CD4-positive, alpha-beta T cell treated with Interleukin-6 at 100 ng/mL for 8 hours (primary cell): ENCODE measurements around the gene GPHA2.
"Not testable (repeated sequence)": the region's sequence is repeated elsewhere in the genome, so short reads cannot be mapped to it uniquely, and the experiment has no call there.

Source experiments
- DNase-seq: peaks from one replicate; pipeline ENCODE4 v3.0.0-alpha.2; 2020; ENCODE audit warnings: mixed read lengths, low spot score

Gene GPHA2

GRCh38 chr11:64935359-64936081 is at the start of gene GPHA2:
GPHA2 (minus strand) TSS chr11:64935893; CDS start chr11:64935460, 433 bp downstream.
- no peak for DNase-seq

DNA sequence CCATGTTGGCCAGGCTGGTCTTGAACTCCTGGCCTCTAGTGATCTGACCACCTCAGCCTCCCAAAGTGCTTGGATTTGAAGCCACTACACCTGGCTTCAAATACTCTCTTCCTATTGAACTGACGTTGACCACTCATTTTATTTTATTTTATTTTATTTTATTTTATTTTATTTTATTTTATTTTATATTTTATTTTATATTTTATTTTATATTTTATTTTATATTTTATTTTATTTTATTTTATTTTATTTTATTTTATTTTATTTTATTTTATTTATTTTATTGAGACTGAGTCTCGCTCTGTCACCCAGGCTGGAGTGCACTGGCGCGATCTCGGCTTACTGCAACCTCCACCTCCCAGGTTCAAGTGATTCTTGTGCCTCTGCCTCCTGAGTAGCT is 47.6 kb upstream of the GPHA2 start:
- DNase-seq: not testable (repeated sequence)

- DNase-seq: no peak
Measured at GRCh38 chr11:64976651-64977050, 41.0 kb upstream of the GPHA2 start.

DNA sequence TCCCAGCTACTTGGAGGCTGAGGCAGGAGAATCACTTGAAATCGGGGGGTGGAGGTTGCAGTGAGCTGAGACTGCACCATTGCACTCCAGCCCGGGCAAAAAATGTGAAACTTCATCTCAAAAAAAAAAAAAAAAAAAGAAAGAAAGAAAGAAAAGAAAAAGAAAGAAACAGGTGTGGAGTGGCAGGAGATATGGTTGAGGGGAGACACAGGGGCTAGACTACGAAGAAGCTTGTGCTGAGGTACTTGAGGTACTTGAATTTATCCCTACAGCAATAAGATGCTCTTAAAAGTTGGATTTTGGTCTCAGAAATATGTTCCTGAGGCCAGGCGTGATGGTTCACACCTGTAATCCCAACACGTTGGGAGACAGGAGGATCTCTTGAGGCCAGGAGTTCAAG is 38.4 kb upstream of the GPHA2 start:
- DNase-seq: no peak

- peak; percentile 89 for DNase-seq
Measured at GRCh38 chr11:64971421-64972233, 35.9 kb upstream of the GPHA2 start, which contains the start of gene MAJIN. MAJIN (minus strand) TSS chr11:64972108; CDS start chr11:64959405, 12,703 bp downstream.

DNA sequence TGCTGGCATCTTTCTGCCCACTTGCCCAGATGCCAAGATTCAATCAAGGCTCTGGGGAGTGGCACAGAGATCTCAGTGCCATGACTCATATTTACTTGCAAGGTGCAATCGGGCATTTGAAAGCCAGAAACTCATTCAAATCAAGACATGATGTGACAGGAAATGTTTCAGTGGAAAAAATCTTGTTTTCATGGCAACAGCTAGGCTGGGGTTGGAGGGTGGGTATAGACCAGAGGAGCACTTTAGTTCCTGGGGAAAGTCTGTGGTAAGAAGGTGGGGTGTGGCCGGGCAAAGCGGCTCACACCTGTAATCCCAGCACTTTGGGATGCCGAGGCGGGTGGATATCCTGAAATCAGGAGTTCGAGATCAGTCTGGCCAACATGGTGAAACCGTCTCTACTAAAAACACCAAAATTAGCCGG is 35.0 kb upstream of the GPHA2 start:
- DNase-seq: peak; percentile 6

- no peak for DNase-seq
Measured at GRCh38 chr11:64969209-64969608, 33.5 kb upstream of the GPHA2 start.

GRCh38 chr11:64967375-64967774 is 31.7 kb upstream of the GPHA2 start:
- no peak for DNase-seq

GRCh38 chr11:64963072-64963631 is 27.5 kb upstream of the GPHA2 start:
- DNase-seq: no peak

- no peak for DNase-seq
Measured at GRCh38 chr11:64960719-64961118, 25.0 kb upstream of the GPHA2 start.

- no peak for DNase-seq
Measured at GRCh38 chr11:64959498-64959897, 23.8 kb upstream of the GPHA2 start.

DNA sequence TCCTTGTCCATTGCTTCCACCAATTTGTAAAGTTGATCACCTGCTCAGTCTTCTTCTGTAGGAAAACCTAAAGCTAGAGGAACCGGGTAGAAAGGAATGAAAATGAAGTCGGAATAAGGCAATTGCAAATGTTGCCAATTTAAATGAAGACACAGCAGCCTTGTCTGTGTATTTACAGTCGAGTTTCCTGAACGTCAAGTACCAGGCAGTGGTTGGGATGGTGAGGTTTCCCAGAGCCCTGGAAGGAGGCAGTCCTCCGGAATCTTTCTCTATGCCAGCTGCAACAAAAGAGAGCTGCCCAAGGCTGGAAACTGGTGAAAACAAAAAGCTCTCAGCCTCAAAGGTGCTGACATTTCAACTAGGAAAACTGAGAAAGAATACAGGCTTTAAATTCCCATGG is 18.5 kb upstream of the GPHA2 start:
- no peak for DNase-seq

GRCh38 chr11:64951529-64951928 is 15.8 kb upstream of the GPHA2 start:
- no peak for DNase-seq

- no peak for DNase-seq
Measured at GRCh38 chr11:64947208-64947814, 11.6 kb upstream of the GPHA2 start.

- no peak for DNase-seq
Measured at GRCh38 chr11:64936539-64936938, 846 bp upstream of the GPHA2 start.

DNA sequence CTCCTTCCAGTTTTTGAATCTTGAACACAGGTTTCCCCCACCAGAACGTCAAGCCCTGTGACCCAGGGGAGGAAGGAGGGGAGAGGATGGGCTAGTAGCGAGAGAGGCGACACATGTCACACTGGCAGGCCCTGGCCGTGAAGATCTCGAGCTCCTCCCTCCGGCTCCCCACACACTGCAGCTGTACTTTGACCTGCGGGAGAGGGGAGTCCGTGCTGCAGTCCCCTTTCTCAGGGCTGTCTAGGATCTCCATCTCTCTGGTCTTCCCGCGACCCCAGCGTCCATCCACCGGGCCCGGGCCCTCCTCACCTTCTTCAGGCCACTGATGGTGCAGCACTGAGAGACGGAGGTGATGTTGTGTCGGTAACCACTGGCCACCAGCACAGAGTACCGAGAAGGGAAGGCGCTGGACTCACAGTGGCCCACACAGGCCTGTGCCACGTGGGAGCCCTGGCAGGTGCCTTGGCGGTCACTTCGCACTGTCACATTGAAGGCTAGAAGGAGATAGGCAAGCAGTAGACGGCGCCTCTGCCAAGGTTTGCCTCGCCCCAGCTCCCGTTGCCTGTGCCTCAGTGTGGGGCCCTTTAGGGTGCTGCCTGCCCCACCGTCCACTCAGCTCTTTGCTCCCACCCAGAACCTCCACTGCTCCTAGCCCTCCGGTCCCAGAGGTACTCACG is 873 bp downstream of the GPHA2 start:
- DNase-seq: no peak

DNA sequence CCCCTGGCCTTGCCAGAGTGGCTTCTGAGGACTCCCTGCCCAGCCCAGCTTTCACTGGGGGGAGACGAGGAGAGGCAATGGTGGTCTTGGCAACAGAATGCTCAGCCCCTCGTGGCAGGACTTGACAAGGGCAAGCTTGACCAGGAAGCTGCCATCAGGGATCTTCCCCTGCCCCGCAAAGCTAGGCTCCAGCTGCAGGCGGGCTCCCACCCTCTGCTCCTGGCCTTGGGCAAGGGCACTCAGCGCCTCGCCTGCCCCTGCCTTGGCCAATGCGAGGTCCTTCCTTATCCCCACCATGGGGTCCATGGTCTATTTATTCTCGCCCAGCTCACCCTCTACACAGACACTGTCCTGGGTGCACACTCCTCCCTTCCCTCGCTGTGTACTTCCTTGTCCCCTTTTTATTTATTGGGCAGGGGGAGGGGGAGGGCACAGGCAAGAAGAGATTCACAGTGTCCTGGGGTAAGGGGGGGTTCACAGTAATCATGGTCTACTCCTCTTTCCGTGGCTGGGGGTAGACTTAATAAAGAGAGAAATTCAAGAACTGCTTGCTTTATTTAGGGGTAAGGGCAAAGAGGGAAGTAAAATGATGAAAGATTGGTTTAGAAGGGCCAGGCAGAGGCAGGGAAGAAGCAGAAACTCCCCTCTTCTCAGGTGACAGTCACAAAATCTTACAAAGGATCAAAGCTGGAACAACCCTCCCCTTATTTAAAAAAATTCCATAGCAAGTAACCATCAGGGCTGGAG is 1.6 kb downstream of the GPHA2 start:
- DNase-seq: no peak

GRCh38 chr11:64933213-64933934 is 2.3 kb downstream of the GPHA2 start:
- DNase-seq: no peak

GRCh38 chr11:64932324-64932723 is 3.4 kb downstream of the GPHA2 start:
- no peak for DNase-seq

GRCh38 chr11:64931290-64931689 is 4.4 kb downstream of the GPHA2 start:
- no peak for DNase-seq

GRCh38 chr11:64930340-64930739 is 5.4 kb downstream of the GPHA2 start:
- no peak for DNase-seq
